Kidney tubule cell (primary cell): ENCODE results near the gene MACROH2A1.

Source experiments
- DNase-seq: peaks from one replicate; pipeline ENCODE4 v3.0.0-alpha.2; 2018; ENCODE audit warnings: low spot score

MACROH2A1 gene

GRCh38 chr5:135330798-135331096 lies 68.3 kb downstream of the MACROH2A1 start:
- no peak for DNase-seq

GRCh38 chr5:135329913-135330797 lies 68.9 kb downstream of the MACROH2A1 start:
- no peak for DNase-seq

GRCh38 chr5:135329066-135329912 lies 69.7 kb downstream of the MACROH2A1 start:
- DNase-seq, result no peak

DNA sequence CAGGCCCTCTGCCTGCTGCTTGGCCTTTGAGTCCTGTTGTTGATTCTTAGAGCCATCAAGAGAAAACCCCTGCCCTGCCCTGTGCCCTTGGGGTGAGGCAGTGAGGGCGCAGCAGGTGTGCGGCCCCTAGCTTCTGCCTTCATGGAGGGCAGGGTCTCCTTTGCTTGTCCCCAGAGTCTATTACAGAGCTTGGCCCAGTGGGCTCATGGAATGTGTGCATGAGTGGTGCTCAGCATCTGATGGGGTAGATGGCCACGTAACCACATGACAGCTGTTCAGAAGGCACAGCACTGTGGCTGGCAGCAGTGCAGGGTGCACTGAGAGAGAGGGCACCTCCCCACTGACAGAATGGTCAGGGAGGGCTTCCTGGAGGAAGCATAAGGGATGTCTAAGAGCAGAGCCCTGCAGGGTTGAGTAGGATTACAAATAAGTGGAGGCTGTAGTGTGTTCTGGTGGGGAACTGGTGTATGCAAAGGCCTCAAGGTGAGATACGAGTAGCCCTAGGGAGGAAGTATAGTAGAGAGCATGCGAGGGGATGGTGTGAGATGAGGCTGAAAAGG lies 70.8 kb downstream of the MACROH2A1 start:
- DNase-seq, result no peak

DNA sequence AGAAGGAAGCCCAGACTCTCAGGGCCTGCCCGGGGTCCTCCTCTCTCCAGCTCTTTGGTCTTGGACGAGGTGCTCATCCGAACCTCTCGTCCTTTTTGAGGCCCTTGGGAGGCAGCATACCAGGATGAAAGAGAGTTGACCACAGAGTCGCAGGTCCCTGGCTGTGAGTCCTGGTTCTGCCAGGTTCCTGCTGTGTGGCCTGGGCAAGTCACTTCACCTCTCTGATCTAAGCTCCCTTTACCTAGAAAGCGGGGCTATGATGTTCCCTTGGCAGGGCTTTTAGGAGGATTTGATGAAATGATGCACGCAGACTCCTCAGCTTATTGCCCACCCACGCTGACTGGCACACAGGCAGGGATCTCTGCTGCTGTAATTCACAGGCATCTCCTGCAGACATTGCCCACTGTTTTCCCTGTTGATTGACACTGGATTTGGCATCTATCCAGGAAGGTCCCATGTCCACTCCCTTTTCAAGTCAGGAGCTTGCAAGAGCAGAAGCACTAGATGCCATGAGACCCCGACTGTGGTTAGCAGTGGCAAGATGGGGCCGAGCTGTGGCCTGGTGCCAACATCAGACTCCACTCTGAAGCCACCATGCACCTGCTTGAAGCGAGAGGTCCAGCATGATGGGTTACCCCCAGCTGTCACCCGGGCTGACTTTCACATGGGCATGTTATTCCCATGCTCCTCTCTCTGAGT lies 71.5 kb downstream of the MACROH2A1 start:
- no peak for DNase-seq

GRCh38 chr5:135326296-135327254 lies 72.5 kb downstream of the MACROH2A1 start:
- DNase-seq, result no peak

- no peak for DNase-seq
These were observed 74.0 kb downstream of the MACROH2A1 start for GRCh38 chr5:135324897-135325650.

- no peak for DNase-seq
These were observed 74.9 kb downstream of the MACROH2A1 start for GRCh38 chr5:135324160-135324559.

GRCh38 chr5:135323701-135324132 lies 75.3 kb downstream of the MACROH2A1 start:
- DNase-seq, result no peak

GRCh38 chr5:135323227-135323626 lies 75.8 kb downstream of the MACROH2A1 start:
- no peak for DNase-seq

DNA sequence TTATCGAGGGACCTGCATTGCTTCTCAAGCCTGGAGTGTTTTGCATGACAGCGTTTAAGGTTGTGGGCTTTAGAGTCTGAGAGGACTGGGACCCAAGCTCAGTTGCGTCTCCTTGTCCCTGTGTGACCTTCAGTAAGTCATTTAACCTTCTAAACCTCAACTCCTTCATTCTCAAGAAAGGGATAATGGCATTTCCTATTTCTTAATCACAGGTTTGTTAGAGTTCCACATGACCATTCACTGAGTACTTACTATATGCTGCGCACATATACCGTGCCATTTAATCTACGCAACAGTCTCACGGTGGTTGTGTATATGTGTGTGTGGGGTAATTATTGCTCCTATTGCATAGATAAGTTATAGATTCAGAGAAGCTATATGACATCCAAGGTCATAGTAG lies 76.3 kb downstream of the MACROH2A1 start:
- no peak for DNase-seq

- DNase-seq, result no peak
These were observed 76.8 kb downstream of the MACROH2A1 start for GRCh38 chr5:135322271-135322670.

DNA sequence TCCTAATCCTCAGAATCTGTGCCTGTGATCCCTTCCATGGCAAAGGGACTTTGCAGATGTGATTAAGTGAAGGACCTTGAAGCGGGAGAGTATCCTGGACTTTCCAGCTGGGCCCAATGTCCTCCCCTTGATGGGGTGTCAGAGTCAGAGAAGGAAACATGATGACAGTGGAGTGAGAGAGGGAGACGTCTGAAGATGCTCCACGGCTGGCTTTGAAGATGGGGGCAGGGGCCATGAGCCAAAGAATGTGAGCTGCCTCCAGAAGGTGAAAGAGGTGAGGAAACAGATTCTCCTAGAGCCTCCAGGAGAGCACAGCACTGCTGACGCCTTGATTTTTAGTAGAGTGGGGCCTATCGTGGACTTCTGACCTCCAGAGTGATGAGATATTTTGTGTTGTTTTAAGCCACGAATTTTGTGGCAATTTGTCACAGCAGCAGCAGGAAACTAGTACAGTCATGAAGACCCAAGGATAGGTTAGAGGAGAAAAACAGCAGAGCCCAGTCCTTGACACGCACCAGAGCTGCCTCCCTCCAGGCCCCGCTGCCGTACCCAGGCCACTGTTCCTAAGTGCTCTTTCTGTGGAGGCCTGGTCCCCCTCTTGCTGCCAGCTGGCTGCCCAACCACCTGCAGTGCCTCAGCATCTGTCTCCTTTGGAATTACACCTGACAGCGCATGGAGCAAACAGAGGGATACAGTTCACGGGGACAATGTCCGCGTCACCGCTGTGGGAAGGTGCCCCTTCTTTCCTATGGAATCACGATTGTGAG lies 78.1 kb downstream of the MACROH2A1 start:
- DNase-seq, result no peak

DNA sequence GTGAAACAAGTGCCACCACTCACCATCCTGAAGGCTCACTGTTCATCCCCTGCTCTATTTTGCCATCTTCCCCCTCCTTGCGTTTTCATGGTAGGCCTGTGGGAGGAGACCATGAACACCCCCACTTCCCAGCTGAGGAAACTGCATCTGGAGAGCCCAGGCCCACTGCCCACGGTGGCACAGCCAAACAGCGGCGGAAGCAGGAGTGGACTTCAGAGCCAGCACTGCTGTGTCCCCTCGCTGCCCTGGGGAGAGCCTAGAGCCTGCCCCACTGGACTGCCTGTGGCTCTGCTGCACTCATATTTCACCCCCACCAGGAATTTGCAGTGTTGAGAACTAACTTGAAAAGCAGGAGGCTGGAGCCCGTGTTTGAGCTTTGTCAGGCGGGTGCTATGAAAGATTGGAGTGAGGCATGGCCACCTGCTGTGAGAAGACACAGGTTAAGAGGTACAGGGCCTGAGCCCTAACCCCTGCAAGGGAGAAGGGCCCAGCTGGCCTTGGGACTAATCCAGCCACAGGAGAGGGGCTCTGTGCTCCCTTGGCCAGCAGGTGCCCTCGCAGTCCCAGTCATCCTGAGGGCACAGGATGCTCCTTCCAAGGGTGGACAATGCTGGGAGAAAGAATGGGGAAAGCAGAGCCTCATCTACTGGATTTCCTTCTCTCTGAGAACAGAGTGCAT lies 79.0 kb downstream of the MACROH2A1 start:
- no peak for DNase-seq

DNA sequence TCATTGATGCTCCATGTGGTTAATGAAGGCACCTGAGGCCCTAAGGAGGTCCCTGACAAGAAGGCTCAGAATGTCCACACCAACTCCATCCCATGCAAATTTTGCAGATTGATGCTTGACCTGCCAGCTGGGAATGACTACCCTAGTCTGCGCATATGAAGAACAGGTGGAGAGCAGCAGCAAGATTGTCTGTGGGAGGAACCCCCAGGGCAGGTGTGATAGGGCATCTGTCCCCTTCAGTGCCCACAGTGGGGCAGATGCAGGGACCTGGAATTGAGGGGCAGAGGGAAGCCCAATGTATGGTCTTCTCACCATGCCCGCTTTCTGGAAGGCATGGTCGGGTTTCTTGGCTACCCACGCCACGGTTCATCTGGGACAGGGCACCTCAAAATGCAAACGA lies 79.6 kb downstream of the MACROH2A1 start:
- DNase-seq, result no peak

DNA sequence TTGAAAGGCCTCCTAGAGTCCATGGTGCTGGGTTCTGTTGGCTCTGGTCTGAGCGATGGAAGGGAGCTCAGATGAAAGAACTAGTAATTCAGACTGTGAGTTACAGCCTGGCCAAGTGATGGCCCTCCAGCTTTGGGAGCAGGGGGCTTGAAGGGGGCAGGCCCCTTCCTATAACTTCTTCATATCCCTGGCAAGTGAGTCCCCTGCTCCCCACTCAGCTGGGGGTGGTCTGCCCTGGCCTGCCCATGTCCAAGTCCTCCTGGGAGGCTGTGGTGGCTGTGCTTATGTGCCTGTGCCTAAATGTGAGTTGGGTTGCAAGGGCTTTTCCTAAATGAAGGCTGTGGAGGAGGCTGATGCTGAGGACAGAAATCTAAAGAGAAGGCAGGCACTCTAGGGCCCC lies 80.1 kb downstream of the MACROH2A1 start:
- DNase-seq, result no peak

DNA sequence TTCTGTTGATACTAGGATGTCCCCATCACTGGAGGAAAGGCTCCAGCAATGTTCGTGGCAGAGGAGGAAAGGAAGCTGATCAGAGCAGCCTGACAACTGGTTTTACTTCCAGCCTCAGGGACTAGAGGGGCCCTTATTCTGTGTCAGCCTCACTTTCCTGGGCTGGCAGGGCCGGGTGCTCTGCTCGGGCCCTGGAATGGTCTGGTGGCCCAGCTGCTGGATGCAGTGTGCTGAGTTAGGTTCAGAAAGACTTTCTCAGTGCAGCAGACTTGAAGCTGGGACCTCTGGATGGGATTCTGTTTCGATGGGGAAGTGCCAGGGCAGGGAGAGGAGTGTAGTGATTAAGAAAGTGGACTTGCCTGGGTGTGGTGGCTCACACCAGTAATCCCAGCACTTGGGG lies 81.0 kb downstream of the MACROH2A1 start:
- no peak for DNase-seq

DNA sequence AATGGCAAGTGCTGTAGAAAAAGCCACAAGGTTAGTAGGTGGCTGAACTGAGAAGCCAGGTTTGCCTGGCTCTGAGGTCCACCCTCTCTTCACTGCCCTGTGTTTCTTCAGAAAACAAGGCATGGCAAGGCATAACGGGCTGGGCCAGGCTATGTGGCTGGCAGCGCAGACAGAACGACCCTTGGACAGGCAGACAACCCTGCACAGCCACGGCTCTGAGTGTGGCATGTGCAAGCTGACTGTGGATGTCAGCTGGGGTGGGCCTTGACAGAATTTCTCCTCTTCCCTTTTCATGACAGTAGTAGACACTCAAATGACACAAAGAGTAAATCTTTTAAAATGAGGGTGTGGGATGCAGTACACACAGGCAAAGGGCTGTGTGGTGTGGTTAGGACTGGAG lies 81.7 kb downstream of the MACROH2A1 start:
- no peak for DNase-seq

DNA sequence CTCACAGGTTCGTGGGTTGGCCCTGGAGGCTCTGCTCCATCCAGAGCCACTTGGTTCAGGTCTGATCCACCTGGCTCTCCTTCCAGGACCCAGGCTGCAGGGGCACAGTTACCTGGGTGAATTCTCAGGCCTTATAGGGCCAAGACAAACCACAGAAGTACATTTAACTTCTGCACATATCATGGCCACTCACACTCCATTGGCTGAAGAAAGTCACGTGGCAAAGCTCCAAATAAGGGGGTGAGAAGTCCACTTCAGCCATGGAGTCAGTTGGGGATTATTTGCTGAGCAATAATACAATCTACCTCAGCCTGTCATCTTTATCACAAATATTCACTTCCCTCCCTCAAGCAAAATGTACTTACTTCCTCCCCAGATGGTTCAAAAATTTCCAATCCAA lies 83.6 kb downstream of the MACROH2A1 start:
- DNase-seq, result no peak
